Cardiac muscle cell (in vitro differentiated cells and primary cell): ENCODE data around the gene CDCA5. TPM values are rescaled to one million over a fixed set of nuclear protein-coding genes. Genes with fewer than 3 reads are reported as not detected.

Experiments
- DNase-seq, 2 donors: peaks; one replicate each; pipeline versions ENCODE4 v3.0.0 to v3.0.0-alpha.2; 2010 to 2017; ENCODE audit warnings: low read depth in 1 of 2, low spot score in 1 of 2
- H3K27ac ChIP-seq: fragments of 200-600 bp; sonication (generic); 2 replicates; pipeline ENCODE4 v1.5.1; 2016
- H3K27me3 ChIP-seq: fragments of 200-600 bp; sonication (generic); 2 replicates; pipeline ENCODE4 v1.6.0; 2016; ENCODE audit warnings: control low read depth
- H3K36me3 ChIP-seq: fragments of 200-600 bp; sonication (generic); 2 replicates; pipeline ENCODE4 v1.5.1; 2016; ENCODE audit warnings: control low read depth
- H3K4me1 ChIP-seq: fragments of 200-600 bp; sonication (generic); 2 replicates; pipeline ENCODE4 v1.8.1; 2017; ENCODE audit warnings: low read depth, mild to moderate bottlenecking, mixed run types
- H3K4me3 ChIP-seq: fragments of 200-600 bp; sonication (generic); 2 replicates; pipeline ENCODE4 v1.5.1; 2016; ENCODE audit warnings: mild to moderate bottlenecking
- H3K9me3 ChIP-seq: fragments of 200-600 bp; sonication (generic); 2 replicates; pipeline ENCODE4 v1.5.1; 2017; ENCODE audit warnings: low read depth, mild to moderate bottlenecking, control low read depth
- CTCF ChIP-seq: IDR thresholded peaks from 2 replicates; pipeline ENCODE4 v1.5.1; 2012; ENCODE audit warnings: low read depth, mild to moderate bottlenecking, low read length
- polyA plus RNA-seq: library from polyadenylated mRNA; unstranded; fragments of >200 nt; fragmentation: Nextera tagmentation; extraction: Ambion mirVana; gene quantifications from 2 replicates; pipeline ENCODE4 v1.2.1, GENCODE V29; 2016
- total RNA-seq: library from RNA; depleted of rRNA; stranded (reverse); fragments of >200 nt; gene quantifications from 2 replicates; pipeline ENCODE4 v1.2.3, GENCODE V29; 2016

Gene CDCA5
- total and polyA plus RNA-seq, 2 experiments from 2014 or later: 14.2 to 18.1 TPM

- Histone ChIP-seq H3K4me1 (no peaks in the 10 kb centered on the region), H3K4me3 (no peak overlapping the region), H3K9me3 (no peaks in the 10 kb centered on the region), H3K36me3 (peaks cover 9% of the 10 kb centered on the region), H3K27me3 (no peaks in the 10 kb centered on the region), H3K27ac (no peak overlapping the region)
- no peak for TF ChIP-seq CTCF
- DNase-seq: peak in 1 of 2 donors; percentile 29
Observed at GRCh38 chr11:65047581-65048422, 36.0 kb downstream of the CDCA5 start.

DNA sequence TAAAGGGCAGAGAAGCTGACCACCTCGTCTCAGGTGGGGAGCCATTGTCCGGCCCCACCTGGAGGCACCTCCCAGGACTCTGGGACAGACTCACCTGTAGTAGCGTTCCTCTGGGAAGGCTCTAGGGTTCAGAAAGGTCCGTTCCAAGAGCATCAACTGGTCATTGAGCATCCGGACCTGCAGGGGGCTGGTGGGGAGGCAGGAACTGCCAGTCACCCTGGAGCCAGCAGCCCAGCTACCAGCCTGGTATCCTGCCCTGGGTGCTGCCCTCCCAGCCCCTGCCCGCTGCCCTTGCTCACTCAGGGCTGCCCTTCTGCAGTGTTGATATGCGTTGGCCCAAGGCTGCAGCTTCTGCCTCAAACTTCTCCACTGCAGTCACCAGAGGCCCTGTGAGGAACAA, 38.1 kb downstream of the CDCA5 start:
- Histone ChIP-seq H3K4me1 (no peaks in the 10 kb centered on the region), H3K4me3 (no peak overlapping the region), H3K27ac (no peak overlapping the region), H3K9me3 (no peaks in the 10 kb centered on the region), H3K27me3 (no peaks in the 10 kb centered on the region), H3K36me3 (peaks cover 9% of the 10 kb centered on the region)
- TF ChIP-seq CTCF: no peak
- no peak for DNase-seq

- no peak for TF ChIP-seq CTCF
- no peaks in the 10 kb centered on the region for H3K9me3 ChIP-seq
- no peak for DNase-seq
- H3K27ac ChIP-seq: no peak overlapping the region
- peaks cover 9% of the 10 kb centered on the region for H3K36me3 ChIP-seq
- peaks cover 4% of the 10 kb centered on the region for H3K4me1 ChIP-seq
- no peak overlapping the region for H3K4me3 ChIP-seq
- no peaks in the 10 kb centered on the region for H3K27me3 ChIP-seq
Observed at GRCh38 chr11:65045061-65045460, 38.8 kb downstream of the CDCA5 start.

DNA sequence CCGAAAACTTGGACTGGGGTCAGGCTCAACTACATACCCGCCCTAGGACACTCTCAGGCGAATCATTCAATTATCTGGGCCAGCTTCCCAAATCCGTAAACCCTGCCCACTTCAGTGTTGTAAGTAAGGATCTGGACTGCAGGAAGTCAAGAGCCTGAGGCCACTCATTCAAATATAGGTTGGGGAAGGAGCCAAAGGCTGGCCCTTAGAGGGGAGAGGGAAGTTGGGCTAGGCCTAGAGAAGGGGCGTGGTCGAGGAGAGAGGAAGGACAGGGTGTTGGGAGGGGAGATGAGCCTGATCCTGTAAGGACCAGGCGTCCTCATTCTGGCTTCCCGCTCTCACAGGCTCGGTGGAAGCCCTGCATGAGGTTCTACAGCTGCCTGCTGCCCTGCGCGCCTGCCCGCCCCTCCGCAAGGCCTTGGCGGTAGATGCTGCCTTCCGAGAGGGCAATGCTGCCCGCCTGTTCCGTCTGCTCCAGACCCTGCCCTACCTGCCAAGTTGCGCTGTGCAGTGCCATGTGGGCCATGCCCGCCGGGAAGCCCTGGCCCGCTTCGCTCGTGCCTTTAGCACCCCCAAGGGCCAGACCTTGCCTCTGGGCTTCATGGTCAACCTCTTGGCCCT, 39.8 kb downstream of the CDCA5 start:
- Histone ChIP-seq H3K27me3 (no peaks in the 10 kb centered on the region), H3K9me3 (no peaks in the 10 kb centered on the region), H3K27ac (no peak overlapping the region), H3K4me3 (no peak overlapping the region), H3K36me3 (peaks cover 12% of the 10 kb centered on the region), H3K4me1 (peaks cover 4% of the 10 kb centered on the region)
- peak in 1 of 2 donors; percentile 29 for DNase-seq
- no peak for TF ChIP-seq CTCF

DNA sequence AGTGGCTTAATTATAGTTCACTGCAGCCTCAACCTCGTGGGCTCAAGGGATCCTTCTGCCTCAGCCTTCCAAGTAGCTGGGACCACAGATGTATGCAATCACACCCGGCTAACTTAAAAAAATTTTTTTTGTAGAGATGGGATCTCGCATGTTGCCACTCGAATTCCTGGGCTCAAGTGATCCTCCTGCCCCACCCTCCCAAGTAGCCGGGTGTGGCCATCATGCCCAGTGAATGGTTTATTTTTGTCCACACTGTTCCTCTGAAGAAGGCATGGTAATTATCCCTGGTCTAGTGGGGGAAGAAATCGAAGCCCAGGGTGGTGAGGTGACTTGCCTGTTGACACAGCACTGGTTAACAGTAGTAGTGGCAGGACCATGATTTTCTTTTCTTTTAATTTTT, 40.9 kb downstream of the CDCA5 start:
- H3K27me3 ChIP-seq: no peaks in the 10 kb centered on the region
- TF ChIP-seq CTCF: no peak
- H3K36me3 ChIP-seq: peaks cover 12% of the 10 kb centered on the region
- DNase-seq: no peak
- no peak overlapping the region for H3K27ac ChIP-seq
- peaks cover 4% of the 10 kb centered on the region for H3K4me1 ChIP-seq
- H3K9me3 ChIP-seq: no peaks in the 10 kb centered on the region
- H3K4me3 ChIP-seq: no peak overlapping the region
